SK-N-SH treated with all-trans-retinoic acid at 6 μM for 48 hours (cell line): ENCODE data around the gene PDZD2.

ENCODE experiments used
- SNAI2 ChIP-seq: fragments of 250-450 bp; sonication (Bioruptor Pico); IDR thresholded peaks from 2 replicates; pipeline ENCODE4 v1.5.0; 2020; ENCODE audit warnings: mild to moderate bottlenecking, moderate library complexity
- TF ChIP-seq, protein P1 (sequence below): fragments of 250-450 bp; sonication (Bioruptor Pico); IDR thresholded peaks from 2 replicates; pipeline ENCODE4 v1.5.1; 2021; ENCODE audit warnings: mild to moderate bottlenecking, moderate library complexity

- TF ChIP-seq, protein P1, sequence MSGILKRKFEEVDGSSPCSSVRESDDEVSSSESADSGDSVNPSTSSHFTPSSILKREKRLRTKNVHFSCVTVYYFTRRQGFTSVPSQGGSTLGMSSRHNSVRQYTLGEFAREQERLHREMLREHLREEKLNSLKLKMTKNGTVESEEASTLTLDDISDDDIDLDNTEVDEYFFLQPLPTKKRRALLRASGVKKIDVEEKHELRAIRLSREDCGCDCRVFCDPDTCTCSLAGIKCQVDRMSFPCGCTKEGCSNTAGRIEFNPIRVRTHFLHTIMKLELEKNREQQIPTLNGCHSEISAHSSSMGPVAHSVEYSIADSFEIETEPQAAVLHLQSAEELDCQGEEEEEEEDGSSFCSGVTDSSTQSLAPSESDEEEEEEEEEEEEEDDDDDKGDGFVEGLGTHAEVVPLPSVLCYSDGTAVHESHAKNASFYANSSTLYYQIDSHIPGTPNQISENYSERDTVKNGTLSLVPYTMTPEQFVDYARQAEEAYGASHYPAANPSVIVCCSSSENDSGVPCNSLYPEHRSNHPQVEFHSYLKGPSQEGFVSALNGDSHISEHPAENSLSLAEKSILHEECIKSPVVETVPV, result no peak
- TF ChIP-seq SNAI2, result no peak
Observed at GRCh38 chr5:31754358-31754704, 115.4 kb downstream of the PDZD2 start.
